Measurements from ENCODE around the gene CCDC86.

The CCDC86 gene

GRCh38 chr11:60852982-60853950, 11.4 kb downstream of the CCDC86 start:
- no peak for DNase-seq (ENCODE audit: low read depth)

- no peak for DNase-seq (ENCODE audit: low read depth)
These were observed 12.4 kb downstream of the CCDC86 start for GRCh38 chr11:60854140-60854846.

DNA sequence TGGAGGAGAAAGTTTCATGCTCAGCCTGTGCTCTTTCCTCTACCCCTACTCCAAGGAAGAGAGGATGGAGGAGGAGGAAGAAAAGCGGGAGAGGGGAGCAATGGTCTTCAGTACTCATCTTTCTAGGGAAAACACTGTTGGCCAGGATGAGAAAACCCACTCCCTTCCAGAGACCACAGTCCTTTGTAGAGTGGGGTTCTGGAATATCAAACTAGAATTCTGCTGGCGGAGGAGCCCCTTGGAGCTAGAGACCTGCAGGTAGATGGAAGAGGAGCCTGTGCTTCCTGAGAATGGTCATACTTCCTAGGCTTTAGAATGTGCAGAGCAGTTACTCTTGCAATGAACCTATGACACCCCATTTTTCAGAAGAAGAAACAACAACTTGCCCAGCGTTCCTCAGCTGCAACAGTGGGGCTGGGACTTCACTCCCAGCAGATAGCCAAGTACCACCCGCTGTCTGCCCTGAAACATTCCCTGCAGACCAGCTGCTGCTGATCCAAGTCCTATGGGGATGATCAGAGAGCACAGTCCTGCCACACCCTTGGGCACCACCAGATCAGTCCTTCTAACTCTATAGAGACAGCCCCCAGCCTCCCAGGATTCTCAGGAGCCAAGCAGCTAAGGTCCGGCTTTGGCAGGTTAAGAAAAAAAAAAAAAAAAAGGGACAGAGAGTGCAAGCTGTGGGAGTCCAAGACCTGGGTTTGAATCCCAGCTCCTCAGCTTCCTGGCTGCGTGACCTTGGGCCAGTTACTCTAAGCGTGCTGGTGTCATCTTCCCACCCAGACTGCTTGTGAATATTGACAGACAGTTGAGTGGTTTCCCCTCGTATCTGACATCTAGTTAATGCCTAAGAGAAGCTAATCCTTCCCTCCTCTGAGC, 13.2 kb downstream of the CCDC86 start:
- no peak for DNase-seq (ENCODE audit: low read depth)

DNA sequence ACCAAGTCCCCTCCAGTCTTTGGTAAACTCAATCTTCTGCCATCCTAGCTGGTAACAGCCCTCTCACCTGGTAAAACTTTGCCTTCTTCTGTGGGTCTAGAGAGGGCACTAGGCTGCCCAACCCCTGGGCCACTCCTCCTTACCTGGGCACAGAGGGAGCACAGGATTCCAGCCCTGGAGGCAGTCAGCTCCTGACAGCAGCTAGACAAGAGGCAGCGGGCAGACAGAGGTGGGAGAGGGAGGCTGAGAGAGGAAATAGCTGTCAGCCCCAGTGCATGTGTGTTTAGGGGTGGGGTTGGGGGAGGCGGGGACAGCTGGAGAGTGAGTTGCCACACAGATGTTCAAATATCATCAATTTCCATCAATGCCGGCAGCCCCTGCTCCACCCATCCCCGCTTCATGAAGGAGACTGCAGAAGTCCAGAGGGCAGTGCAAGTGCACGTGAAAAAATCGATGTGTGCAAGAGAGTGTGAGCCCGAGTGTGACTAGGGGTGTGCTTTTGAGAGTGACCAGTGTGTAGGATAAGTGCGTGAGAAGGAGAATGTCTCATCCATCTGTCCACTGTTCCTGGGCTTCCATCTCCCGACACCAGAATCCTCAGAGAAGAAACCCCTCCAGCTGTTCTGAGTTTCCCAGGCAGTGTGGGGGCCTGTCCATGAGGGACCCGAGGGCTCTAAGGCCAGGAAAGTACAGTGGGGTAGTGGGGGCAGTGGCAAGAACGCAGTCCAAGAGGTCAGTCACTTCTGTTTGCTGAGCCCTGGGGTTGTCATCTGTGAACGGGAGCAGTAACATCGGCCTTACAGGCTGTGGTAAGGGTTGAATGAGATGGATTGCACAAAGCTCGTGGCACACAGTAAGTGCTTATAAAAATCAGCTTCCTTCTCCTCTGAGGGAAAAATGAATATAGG, 14.1 kb downstream of the CCDC86 start, which contains the start of gene PTGDR2:
PTGDR2 (minus strand) TSS at position 225 of the 908 bp plus-strand sequence. CDS start 2,228 bp downstream, outside the sequence.
- DNase-seq (ENCODE audit: low read depth): no peak

GRCh38 chr11:60857378-60858232, 15.7 kb downstream of the CCDC86 start:
- no peak for DNase-seq (ENCODE audit: low read depth)

DNA sequence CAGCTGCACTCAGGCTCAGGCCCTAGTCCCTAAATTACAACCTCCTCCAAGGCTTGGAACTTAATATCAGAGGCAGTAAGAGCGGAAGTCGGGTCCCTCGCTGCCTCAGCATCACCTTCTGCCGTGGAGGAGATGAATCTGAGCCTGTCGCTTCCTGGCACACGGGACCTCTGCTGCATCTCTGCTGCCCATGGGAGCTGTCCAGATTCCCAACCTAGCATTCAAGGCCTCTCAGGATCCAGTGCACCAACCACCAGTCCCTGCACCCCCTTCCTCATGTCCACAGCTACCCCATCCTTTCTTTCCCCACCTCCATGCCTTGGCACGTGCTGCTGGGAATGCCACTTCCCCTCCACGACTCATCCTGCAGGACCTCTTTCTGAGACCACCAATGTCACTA, 16.3 kb downstream of the CCDC86 start:
- no peak for DNase-seq (ENCODE audit: low read depth)

- no peak for DNase-seq (ENCODE audit: low read depth)
These were observed 17.0 kb downstream of the CCDC86 start for GRCh38 chr11:60858731-60859464.

- no peak for DNase-seq (ENCODE audit: low read depth)
These were observed 17.8 kb downstream of the CCDC86 start for GRCh38 chr11:60859616-60860250.

DNA sequence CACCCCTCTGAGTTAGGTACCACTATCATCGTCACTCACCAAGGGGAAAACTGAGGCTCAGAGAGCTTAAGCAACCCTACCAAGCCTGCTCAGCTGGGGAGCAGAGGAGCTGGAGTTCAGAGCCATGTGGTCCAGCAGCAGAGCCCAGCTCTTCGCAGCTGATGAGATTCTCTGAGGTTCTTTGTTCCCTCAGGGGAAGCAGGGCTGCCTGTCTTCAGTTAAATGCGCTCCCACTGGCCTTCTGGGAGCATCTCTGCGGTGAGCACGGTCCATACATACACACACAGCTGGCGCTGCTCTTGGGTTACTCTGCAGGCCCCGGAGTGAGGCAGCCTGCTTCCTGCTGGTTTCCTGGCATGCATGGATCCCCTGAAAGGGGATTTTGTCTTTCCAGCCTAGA, 19.0 kb downstream of the CCDC86 start:
- DNase-seq (ENCODE audit: low read depth): no peak

- no peak for DNase-seq (ENCODE audit: low read depth)
These were observed 20.3 kb downstream of the CCDC86 start for GRCh38 chr11:60862171-60862570.

DNA sequence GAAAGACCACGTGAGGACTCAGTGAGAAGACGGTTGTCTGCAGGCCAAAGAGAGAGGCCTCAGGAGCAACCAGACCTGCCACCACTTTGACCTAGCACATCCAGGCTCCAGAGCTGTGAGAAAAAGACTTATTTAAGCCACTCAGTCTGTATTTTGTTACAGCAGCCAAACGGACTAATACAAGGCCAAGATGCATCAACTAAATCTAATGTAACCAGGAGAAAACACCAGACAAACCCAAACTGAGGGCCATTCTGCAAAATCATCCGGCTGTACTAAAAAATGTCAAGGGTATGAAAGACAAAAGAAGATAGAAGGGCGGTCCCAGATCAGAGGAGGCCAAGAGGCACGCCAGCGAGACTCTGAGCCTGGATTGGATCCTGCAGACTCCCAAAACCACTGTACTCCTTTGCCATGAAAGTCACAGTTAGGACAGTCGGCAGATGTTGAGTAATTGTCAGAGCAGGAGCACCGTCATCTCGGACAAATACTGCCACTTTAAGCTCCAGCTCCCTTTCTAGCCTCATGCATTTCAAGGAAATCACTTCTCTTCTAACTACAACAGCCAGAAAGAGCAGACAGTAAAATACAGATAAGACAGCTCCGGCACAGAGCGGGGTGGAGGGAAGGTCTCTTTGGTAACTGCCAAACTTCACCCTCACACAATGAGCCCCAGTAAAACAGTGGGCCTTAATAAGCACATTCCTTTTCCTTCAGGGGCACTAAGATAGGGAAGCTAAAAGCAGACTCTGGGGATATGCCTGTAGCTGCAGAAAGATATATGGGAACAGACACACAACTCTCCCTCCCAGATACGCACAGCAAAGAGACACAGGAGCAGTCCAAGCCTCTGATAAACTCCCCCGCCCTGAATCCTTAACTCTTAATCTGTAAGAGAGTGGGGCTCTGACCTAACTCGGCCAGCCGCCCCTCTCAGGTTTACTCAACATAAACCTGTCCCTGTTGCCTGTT, 21.9 kb downstream of the CCDC86 start:
- no peak for DNase-seq (ENCODE audit: low read depth)

DNA sequence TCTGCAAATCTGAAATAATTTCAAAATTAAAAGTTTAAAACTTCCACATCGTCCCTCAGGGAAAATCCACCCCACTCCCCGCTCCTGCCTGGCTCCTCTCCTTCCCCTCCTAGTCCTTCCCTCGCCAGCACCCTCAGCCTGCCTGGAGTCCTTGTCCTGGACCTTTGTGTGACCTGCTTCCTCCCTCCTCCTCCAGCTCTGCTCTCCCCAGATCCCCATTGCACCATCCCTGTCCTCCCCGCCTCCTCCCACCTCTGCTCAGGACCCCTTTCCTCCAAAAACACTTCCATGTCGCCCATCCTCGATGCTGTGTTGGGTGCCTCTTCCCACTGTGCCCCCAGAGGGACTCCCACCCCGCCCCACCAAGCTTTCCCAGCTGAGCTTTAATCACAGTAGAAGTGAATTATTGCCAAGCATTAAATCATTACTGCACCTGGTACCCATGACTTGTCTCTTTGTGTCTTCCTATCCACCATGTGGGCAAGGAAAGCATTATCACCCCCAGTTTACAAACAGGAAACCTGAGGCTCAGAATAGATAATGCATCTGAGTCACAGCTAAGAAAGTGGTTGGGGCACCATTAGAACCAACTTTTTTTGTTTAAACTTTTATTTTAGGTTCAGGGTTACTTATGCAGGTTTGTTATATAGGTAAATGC, 23.1 kb downstream of the CCDC86 start:
- no peak for DNase-seq (ENCODE audit: low read depth)

DNA sequence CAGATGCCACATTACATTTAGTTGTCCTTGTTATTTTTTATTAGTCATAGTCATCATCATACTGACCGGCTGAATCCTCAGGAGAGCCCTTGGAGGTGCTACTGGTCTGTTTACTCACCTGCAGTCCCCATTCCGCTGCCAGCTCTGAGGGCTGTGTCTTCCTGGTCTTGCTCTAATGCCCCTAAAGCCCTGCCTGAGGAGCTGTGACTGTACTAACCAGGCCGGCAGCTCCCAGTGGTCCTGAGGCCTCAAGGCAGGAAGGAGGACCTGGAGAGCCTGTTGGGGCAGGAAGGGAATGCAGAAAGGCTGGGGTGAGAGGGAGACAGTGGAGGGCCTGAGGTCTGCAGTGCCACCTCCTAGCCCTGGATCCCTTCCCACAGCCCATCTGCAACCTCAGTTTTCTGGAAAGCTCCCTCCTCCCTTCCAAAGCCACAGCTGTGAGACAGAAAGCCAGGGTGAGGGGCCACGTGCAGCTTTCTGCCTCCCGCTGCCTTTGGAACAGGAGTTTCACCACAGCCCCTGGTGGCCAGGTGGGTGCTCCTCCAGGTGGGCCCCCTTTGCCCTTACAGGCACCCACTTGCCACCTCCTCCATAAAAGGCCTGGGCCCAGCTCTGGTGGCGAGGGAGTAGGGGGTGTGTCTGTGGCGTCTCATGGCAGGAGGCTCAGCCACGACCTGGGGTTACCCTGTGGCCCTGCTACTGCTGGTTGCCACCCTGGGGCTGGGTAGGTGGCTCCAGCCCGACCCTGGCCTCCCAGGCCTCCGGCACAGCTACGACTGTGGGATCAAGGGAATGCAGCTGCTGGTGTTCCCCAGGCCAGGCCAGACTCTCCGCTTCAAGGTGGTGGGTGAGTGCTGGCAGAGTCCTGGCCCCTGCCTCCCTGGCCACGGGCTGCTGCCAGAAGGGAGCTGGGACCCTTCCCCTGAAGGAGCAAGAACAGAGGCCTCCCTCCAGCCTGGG, 25.3 kb downstream of the CCDC86 start, which contains the start of gene ZP1:
ZP1 (plus strand) TSS at position 632 of the 960 bp plus-strand sequence; CDS start at position 652, 20 bp downstream.
- no peak for DNase-seq (ENCODE audit: low read depth)

DNA sequence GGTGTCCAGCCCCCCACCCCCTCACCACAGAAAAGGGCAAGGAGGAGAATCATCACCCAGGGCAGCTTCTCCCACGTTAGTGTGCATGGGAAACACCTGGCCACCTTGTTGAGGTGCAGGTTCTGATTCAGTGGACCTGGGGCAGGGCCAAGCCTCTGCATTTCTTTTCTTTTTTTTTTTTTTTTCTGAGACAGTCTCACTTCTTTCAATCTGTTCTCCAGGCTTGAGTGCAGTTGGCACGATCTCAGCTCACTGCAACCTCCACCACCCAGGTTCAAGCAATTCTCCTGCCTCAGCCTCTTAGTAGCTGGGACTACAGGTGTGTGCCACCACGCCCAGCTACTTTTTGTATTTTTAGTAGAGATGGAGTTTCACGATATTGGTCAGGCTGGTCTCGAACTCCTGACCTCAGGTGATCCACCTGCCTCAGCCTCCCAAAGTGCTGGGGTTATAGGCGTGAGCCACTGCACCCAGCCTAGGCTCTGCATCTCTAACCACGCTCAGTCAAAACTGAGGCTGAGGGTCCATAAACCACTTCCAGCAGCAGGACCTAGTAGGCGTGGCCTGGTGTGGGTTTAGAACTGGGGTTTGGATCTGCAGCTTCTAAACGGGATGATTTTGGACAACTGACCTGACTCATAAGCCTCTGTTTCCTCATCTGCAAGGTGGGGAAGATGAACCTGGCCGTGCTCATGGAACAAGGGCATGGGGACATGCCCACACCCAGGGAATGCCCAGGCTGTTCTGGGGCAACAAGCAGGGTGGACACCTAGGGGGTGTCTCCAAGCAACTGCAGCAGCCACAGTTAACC, 26.2 kb downstream of the CCDC86 start:
- no peak for DNase-seq (ENCODE audit: low read depth)

Data from stimulated activated CD8-positive, alpha-beta memory T cell treated with anti-CD3 and anti-CD28 coated beads, Interleukin-4, amount 100 ng/mL, for 24 hours (primary cell).